HFF-Myc (cell line): ENCODE data around the gene LRRTM4.

Experiments
- DNase-seq: peaks from one replicate; pipeline ENCODE4 v3.0.0-alpha.2; 2011; ENCODE audit warnings: low read depth; ENCODE audit errors: extremely low read depth
- H3K4me3 ChIP-seq: replicated peaks from 2 replicates; pipeline ENCODE4 v1.5.1; 2011; ENCODE audit warnings: low read depth, mild to moderate bottlenecking, control low read depth, low read length
- TF ChIP-seq, protein P1 (sequence below): IDR thresholded peaks from 2 replicates; pipeline ENCODE4 v1.5.1; 2012; ENCODE audit warnings: mild to moderate bottlenecking, low read depth, low read length, control low read depth; ENCODE audit errors: missing control alignments

The LRRTM4 gene

DNA sequence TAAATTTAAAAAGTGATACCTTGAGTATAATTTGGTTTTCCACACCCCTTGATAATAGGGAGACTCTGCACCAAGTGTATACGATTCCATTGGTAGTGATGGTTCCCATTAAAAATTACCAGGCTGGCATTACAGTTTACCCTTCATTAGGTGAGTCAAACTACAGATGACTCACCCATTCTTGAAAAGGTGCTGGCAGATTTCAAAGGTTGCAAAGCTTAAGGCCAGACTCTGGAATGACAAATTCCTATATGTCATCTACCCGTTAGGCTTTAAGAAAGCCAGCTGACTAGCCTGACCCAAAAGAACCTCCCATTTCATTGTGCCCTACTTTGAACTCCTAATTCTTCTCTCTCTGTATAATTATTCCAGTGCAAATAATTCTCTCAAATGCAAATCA lies 124.4 kb downstream of the LRRTM4 start:
- TF ChIP-seq, protein P1, sequence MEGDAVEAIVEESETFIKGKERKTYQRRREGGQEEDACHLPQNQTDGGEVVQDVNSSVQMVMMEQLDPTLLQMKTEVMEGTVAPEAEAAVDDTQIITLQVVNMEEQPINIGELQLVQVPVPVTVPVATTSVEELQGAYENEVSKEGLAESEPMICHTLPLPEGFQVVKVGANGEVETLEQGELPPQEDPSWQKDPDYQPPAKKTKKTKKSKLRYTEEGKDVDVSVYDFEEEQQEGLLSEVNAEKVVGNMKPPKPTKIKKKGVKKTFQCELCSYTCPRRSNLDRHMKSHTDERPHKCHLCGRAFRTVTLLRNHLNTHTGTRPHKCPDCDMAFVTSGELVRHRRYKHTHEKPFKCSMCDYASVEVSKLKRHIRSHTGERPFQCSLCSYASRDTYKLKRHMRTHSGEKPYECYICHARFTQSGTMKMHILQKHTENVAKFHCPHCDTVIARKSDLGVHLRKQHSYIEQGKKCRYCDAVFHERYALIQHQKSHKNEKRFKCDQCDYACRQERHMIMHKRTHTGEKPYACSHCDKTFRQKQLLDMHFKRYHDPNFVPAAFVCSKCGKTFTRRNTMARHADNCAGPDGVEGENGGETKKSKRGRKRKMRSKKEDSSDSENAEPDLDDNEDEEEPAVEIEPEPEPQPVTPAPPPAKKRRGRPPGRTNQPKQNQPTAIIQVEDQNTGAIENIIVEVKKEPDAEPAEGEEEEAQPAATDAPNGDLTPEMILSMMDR: no peak
- no peak for DNase-seq
- no peak overlapping the region for H3K4me3 ChIP-seq

DNA sequence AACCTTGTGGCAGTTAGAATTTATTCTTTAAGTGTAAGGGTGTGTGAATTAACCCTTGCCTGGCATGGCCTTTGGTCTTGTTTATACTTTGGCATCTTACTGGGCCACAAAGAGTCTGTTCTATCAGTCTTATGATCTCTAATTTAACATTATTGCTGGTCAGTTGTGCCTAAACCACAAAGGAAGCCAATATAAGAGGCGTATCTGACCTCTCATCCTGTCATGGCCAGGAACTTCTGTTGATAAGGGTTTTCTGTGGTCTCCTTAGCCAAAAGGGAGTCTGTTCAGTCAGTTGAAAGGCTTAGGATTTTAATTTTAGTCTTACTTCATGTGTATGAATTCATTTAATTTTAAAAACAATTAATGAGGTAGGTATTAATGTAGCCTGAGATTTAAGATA lies 127.2 kb downstream of the LRRTM4 start:
- H3K4me3 ChIP-seq: no peak overlapping the region
- TF ChIP-seq, protein P1: no peak
- no peak for DNase-seq

DNA sequence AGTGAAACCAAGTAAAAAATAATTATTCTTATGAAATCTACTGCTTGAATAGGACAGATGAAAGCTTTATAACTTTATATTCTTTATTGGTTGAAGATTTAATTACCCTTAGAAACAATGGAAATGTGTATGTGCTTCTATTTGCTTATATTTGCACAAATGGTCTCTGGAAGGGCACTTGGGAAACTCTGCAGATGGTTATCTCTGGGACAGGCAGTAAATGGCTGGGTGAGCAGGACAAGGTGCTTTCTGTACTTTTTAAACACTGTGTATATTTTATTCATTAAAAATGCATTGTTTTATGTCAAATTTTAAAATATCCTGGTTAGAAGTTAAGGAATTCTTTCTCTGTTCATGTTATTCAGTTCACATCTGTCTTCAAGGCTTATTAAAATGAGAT lies 131.1 kb downstream of the LRRTM4 start:
- TF ChIP-seq, protein P1: no peak
- H3K4me3 ChIP-seq: no peak overlapping the region
- no peak for DNase-seq

DNA sequence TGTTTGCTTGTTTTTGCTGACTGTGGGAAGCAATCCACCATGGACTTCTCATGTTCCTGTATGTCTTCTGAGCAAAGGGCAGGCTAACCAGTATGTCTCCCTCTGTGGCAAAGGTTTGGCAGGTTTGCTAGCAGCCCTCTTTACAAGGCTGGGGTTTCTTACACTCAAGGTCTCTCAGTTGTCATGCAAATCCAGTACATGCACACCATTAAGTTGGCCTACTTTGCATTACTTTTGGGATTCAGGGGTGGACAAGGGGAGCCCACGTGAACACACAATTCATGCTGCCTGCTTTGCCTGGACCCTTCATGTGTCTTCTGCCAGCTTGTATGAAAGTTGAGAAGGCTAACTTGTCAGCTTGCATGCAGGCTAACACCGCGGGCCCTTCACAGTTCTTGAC lies 134.9 kb downstream of the LRRTM4 start:
- no peak overlapping the region for H3K4me3 ChIP-seq
- TF ChIP-seq, protein P1: no peak
- DNase-seq: no peak

DNA sequence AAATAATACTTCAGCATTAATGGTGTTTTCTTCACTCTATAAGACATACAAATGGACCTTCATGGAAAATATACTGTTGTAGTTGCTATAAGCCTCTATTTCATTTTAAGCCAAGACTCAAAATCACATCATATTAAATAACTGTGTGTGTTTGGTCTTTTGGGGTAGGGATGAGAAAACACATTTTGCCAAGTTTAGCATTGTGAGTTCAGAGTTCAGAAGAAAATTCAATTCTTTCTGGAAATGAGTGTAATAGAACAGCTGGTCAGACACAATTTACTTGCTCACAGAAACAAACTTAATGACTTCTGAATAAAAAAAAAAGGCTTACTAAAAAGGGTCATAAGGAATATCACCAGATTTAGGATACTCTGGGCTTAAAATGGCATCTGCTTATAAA lies 149.5 kb downstream of the LRRTM4 start:
- TF ChIP-seq, protein P1: no peak
- no peak for DNase-seq
- H3K4me3 ChIP-seq: no peak overlapping the region

DNA sequence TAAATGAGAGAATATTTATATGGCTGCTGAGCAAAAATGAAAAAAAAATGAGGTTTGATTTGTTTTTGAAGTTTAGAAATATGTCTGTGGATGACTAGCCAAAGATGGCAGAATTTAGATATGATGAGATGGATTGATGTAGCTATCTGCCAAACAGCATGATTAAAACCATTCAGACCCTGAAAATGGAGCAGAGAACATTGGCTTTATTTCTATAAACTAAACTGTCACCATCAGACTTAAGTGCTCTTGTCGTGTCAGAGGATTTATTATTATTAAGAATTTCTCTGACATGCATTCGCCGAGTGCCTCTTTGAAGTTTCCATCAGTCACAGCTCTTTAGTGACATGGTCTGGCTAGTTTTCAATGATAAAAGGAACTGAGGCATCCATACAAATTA lies 151.7 kb downstream of the LRRTM4 start:
- no peak for DNase-seq
- no peak overlapping the region for H3K4me3 ChIP-seq
- TF ChIP-seq, protein P1: no peak

DNA sequence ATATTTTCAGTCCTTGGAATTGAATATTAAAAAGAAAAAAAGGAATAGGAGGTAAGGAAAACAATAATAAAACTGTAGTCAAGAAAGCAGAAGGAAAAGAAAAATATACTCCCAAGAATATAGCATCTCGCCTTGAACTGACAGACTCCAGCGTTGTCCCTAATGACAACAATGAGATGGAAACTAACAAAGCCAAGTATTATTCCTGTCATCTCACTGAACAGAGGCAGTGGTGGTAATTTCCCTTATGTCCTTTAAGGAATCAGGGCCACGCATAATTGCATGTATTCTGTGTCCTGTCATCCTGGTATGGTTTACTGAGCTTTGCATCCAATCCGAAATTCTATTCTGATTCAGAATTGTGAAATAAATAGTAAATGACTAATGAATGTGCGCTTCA lies 158.9 kb downstream of the LRRTM4 start:
- TF ChIP-seq, protein P1: no peak
- no peak for DNase-seq
- H3K4me3 ChIP-seq: no peak overlapping the region
